Measurements from ENCODE around the gene C21orf58.
"Not testable (repeated sequence)": the region's sequence is repeated elsewhere in the genome, so short reads cannot be mapped to it uniquely, and the experiment has no call there.

DNA sequence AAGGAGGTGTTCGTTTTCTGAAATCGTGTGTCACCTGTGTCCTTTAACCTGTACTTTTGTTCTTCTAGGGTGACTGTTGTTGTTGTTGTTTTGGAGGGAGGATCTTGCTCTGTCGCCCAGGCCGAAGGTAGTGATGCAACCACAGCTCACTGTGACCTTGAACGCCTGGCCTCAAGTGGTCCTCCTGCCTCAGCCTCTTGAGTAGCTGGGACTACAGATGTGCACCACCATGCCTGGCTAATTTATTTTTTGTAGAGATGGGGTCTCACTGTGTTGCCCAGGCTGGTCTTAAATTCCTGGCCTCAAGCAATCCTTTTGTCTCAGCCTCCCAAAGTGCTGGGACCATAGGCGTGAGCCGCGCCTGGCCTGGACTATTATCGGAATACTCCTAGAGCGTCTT, 49.3 kb upstream of the C21orf58 start:
- not testable (repeated sequence) for TF ChIP-seq POLR2A (IDR thresholded peaks at IDR 0.05)
- TF ChIP-seq, protein P1, sequence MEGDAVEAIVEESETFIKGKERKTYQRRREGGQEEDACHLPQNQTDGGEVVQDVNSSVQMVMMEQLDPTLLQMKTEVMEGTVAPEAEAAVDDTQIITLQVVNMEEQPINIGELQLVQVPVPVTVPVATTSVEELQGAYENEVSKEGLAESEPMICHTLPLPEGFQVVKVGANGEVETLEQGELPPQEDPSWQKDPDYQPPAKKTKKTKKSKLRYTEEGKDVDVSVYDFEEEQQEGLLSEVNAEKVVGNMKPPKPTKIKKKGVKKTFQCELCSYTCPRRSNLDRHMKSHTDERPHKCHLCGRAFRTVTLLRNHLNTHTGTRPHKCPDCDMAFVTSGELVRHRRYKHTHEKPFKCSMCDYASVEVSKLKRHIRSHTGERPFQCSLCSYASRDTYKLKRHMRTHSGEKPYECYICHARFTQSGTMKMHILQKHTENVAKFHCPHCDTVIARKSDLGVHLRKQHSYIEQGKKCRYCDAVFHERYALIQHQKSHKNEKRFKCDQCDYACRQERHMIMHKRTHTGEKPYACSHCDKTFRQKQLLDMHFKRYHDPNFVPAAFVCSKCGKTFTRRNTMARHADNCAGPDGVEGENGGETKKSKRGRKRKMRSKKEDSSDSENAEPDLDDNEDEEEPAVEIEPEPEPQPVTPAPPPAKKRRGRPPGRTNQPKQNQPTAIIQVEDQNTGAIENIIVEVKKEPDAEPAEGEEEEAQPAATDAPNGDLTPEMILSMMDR (IDR thresholded peaks at IDR 0.05) = not testable (repeated sequence)
